Activated T-helper 2 cell treated with anti-CD3 and anti-CD28 coated beads, Interferon-gamma antibody, Interleukin-2, Interleukin-4, amounts not matched to agents 10 μg/mL and 5 μg/mL and 100 μg/mL, durations not matched to agents 14 hours and 24 hours and 36 hours (primary cell): ENCODE measurements around the gene TMEM143. TPM values are rescaled to one million over a fixed set of nuclear protein-coding genes. Genes with fewer than 3 reads are reported as not detected.

Experiments
- DNase-seq: peaks from one replicate; pipeline ENCODE4 v3.0.0; 2021; ENCODE audit warnings: low spot score
- H3K27ac Mint-ChIP-seq: one replicate; pipeline ENCODE4 v1.8.0; 2021; ENCODE audit warnings: mixed read lengths
- H3K27me3 Mint-ChIP-seq: one replicate; pipeline ENCODE4 v1.8.0; 2021; ENCODE audit warnings: low read depth, mixed read lengths
- H3K36me3 Mint-ChIP-seq: one replicate; pipeline ENCODE4 v1.8.0; 2021; ENCODE audit warnings: low read depth, mixed read lengths
- H3K4me1 Mint-ChIP-seq: one replicate; pipeline ENCODE4 v1.8.0; 2021; ENCODE audit warnings: low read depth, mixed read lengths
- H3K4me3 Mint-ChIP-seq: one replicate; pipeline ENCODE4 v1.8.0; 2021; ENCODE audit warnings: low read depth, mild to moderate bottlenecking, moderate library complexity, mixed read lengths
- H3K9me3 Mint-ChIP-seq: one replicate; pipeline ENCODE4 v1.8.0; 2021; ENCODE audit warnings: mixed read lengths
- intact Hi-C: fragments of 100-400 bp; cut with micrococcal nuclease; formaldehyde crosslinking; loops from one replicate; pipeline ENCODE4 v1.15.1; 2023
- total RNA-seq: library from RNA; stranded (reverse); gene quantifications from 2 replicates; pipeline ENCODE4 v1.2.3, GENCODE V29; 2022

Gene TMEM143
- total RNA-seq, 1 donor from 2014 or later = 12.8 TPM

DNA sequence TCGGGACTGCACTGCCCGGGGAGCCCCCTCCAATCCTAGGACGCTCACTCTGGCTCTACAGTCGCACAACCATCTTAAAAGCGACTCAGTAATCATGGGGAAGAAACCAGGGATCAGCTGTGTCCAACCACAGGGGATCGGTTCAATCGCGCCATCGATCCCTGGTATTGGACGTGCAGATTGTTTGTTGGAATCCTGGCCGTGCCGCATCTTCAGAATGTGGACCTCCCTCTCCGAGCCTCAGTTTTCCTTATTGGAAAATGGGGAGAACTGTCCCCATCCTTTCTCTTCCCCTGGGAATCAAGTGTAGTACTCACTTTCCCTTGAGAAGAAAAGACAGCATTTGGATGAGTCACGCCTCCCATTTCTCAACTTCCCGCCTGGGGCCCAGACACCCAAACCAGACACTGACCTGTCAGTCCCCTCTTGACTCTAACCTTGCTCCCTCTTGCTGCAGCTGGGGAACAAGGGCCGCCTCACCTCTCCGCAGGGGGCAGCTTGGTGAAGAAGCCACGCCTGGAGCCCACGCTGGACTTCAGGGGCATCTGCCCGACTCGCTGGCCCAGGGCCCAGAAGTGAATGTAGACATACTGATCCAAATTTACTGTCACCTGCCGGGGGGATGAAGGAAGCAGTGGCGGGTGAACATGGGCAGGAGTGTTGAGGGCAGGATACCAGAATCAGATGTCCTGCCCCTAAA, 20.7 kb downstream of the TMEM143 start:
- peaks cover 4% of the 10 kb centered on the region for H3K36me3 Mint-ChIP-seq
- H3K4me3 Mint-ChIP-seq = no peak overlapping the region
- intact Hi-C loops = no loop called here
- DNase-seq = no peak
- no peak overlapping the region for H3K27ac Mint-ChIP-seq
- H3K27me3 Mint-ChIP-seq = no peaks in the 10 kb centered on the region
- no peaks in the 10 kb centered on the region for H3K4me1 Mint-ChIP-seq
- H3K9me3 Mint-ChIP-seq = no peaks in the 10 kb centered on the region

- intact Hi-C loops = no loop called here
- Mint-ChIP-seq H3K27ac (no peak overlapping the region), H3K4me1 (no peaks in the 10 kb centered on the region), H3K4me3 (no peak overlapping the region), H3K9me3 (no peaks in the 10 kb centered on the region), H3K36me3 (peaks cover 4% of the 10 kb centered on the region), H3K27me3 (no peaks in the 10 kb centered on the region)
- DNase-seq = no peak
These were observed 21.4 kb downstream of the TMEM143 start for GRCh38 chr19:48342414-48342738.

DNA sequence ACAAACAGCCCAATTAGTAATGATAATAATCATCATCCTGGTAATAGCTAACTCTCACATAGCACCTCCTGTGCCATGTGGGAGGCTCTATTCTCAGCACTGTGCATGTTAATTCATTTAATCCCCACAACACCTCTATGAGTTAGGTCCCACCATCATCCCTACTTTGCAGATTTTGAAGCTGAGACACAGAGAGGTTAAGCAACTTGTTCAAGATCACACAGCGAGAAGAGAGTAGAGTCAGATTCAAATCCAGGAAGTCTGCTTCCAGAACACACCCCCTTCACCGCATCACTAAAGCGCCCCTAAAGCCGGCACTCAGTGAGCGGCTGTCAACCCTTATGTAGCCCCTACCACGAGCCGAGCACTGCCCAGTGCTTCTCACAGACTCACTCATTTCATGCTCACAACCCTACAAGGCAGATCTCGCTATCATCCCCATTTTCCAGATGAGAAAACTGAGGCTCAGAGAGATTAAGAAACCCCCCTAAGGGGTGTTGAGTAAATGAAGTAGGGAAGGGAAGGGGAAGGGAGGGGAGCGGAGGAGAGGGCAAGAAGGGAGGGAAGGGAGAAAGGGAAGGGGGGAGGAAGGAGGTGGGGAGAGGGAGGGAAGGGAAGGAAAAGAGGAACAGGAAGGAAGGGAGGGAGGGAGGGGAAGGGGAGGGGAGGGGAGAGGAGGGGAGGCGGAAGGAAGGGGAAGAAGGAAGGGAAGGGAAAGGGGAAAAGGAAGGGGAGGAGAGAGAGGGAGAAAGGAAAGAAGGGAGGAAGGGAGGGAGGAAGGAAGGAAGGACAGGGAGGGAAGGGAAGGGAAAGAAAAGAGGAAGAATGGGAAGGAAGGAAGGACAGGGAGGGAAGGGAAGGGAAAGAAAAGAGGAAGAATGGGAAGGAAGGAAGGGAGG, 22.0 kb downstream of the TMEM143 start:
- H3K9me3 Mint-ChIP-seq = no peaks in the 10 kb centered on the region
- no peak overlapping the region for H3K27ac Mint-ChIP-seq
- H3K4me1 Mint-ChIP-seq = no peaks in the 10 kb centered on the region
- DNase-seq = no peak
- H3K27me3 Mint-ChIP-seq = no peaks in the 10 kb centered on the region
- intact Hi-C loops = no loop called here
- H3K4me3 Mint-ChIP-seq = no peak overlapping the region
- H3K36me3 Mint-ChIP-seq = peaks cover 4% of the 10 kb centered on the region

GRCh38 chr19:48340995-48341394, 22.7 kb downstream of the TMEM143 start:
- Mint-ChIP-seq H3K27ac (no peak overlapping the region), H3K9me3 (no peaks in the 10 kb centered on the region), H3K4me1 (no peaks in the 10 kb centered on the region), H3K27me3 (no peaks in the 10 kb centered on the region), H3K4me3 (no peak overlapping the region), H3K36me3 (peaks cover 4% of the 10 kb centered on the region)
- intact Hi-C loops = no loop called here
- DNase-seq = no peak

DNA sequence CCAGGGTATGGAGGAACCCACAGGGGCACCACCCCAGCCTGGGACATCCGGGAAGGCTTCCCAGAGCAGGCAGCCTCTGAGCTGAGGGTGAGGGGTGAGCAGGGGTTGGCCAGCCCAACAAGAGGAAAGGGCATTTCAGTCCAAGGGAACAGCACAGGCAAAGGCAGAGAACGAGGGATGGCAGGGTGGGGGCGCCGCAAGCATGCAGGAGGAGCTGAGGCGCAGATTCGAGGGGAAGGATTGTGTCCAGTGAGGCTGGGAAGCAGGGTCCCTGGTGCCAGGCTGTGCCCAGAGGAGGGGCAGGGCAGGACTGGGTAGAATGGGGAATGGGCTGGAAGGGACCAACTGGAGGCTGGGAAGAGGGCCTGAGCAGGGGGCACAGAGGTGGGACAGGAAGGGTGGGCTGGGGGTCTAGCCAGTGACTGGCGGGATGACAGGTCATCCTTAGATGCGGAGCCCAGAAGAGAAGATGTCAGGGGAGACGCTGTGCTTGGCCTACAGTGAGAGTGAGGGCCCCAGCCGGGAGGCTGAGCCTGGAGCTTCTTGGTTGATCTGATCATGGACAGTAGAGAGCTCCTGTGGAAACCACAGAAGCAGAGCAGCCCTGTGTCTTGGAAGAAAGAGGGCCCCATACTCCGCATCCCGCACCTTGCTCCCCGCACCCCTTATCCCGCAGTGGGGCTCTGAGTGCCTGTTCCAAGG, 24.8 kb downstream of the TMEM143 start:
- Mint-ChIP-seq H3K4me1 (peaks cover 8% of the 10 kb centered on the region), H3K27ac (no peak overlapping the region), H3K9me3 (no peaks in the 10 kb centered on the region), H3K27me3 (no peaks in the 10 kb centered on the region), H3K4me3 (no peak overlapping the region), H3K36me3 (peaks cover 4% of the 10 kb centered on the region)
- no peak for DNase-seq
- intact Hi-C loops = no loop called here

DNA sequence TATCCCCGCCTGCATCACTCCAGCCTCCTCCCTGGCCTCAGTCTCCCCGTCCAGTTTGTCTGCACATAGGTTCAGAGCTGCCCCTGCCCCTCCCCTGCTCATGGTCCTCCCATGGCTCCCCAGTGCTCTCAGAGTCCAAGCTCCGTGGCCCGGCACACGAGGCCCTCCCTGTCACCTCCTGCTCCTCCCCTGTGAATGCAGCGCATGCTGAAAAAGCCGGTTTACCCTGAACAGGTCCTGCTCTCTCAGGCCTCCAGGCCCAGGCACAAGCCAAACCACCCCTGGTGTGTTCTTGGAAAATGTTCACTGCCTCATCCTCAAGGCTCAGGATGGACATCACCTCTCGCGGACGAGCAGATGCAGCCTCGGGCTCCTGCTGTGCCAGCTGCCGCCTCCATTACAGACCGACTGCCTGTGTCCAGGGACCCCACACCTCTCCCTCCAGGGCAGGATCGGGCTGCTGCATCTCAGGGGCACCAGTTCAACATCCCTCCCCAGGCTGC, 25.4 kb downstream of the TMEM143 start:
- intact Hi-C loops = no loop called here
- Mint-ChIP-seq H3K27ac (no peak overlapping the region), H3K27me3 (no peaks in the 10 kb centered on the region), H3K4me1 (peaks cover 12% of the 10 kb centered on the region), H3K9me3 (no peaks in the 10 kb centered on the region), H3K4me3 (no peak overlapping the region), H3K36me3 (peaks cover under 1% of the 10 kb centered on the region)
- DNase-seq = no peak

- Mint-ChIP-seq H3K9me3 (peaks cover 3% of the 10 kb centered on the region), H3K27ac (peak overlapping the region; percentile 89), H3K36me3 (peaks cover 34% of the 10 kb centered on the region), H3K27me3 (no peaks in the 10 kb centered on the region), H3K4me3 (peak overlapping the region; percentile 86), H3K4me1 (peaks cover 47% of the 10 kb centered on the region)
- DNase-seq = peak; percentile 92
- intact Hi-C loops = loop anchor here (1.0 to 5.0 kb wide), 2 partner anchors 64 to 66 kb away; no protein-coding TSS in a partner anchor
These were observed 30.0 kb downstream of the TMEM143 start for GRCh38 chr19:48333467-48334384.

- Mint-ChIP-seq H3K27me3 (no peaks in the 10 kb centered on the region), H3K4me1 (peaks cover 49% of the 10 kb centered on the region), H3K4me3 (peak overlapping the region; percentile 86), H3K36me3 (peaks cover 43% of the 10 kb centered on the region), H3K9me3 (peaks cover 3% of the 10 kb centered on the region), H3K27ac (peak overlapping the region; percentile 86)
- DNase-seq = peak; percentile 94
- intact Hi-C loops = loop anchor here (1.0 to 5.0 kb wide), 3 partner anchors 11 to 66 kb away; no protein-coding TSS in a partner anchor
These were observed 30.9 kb downstream of the TMEM143 start for GRCh38 chr19:48332662-48333466.

DNA sequence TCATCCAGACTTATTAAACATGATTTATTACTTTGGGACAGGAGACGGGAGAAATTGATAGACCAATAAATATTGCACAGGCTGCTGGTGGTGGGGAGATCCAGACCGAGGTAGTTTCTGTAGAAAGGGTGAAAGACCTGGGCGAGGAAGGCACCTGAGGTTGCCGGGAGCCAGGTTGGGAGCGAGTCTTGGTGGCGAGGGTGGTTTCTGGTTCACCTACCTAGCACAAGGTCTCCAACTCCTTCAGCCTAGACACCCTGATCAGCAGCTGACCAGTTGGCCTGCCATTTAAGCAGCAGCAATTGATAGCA, 31.4 kb downstream of the TMEM143 start:
- H3K9me3 Mint-ChIP-seq = peaks cover 3% of the 10 kb centered on the region
- peak overlapping the region; percentile 86 for H3K27ac Mint-ChIP-seq
- intact Hi-C loops = loop anchor here (1.0 to 5.0 kb wide), 2 partner anchors 10 to 65 kb away; no protein-coding TSS in a partner anchor
- peak overlapping the region; percentile 86 for H3K4me3 Mint-ChIP-seq
- peaks cover 49% of the 10 kb centered on the region for H3K36me3 Mint-ChIP-seq
- DNase-seq = no peak
- H3K27me3 Mint-ChIP-seq = no peaks in the 10 kb centered on the region
- peaks cover 54% of the 10 kb centered on the region for H3K4me1 Mint-ChIP-seq

- DNase-seq = peak; percentile 84
- Mint-ChIP-seq H3K27ac (peak overlapping the region; percentile 84), H3K9me3 (peaks cover 3% of the 10 kb centered on the region), H3K4me1 (peaks cover 58% of the 10 kb centered on the region), H3K27me3 (no peaks in the 10 kb centered on the region), H3K36me3 (peaks cover 66% of the 10 kb centered on the region), H3K4me3 (peak overlapping the region; percentile 80)
- intact Hi-C loops = loop anchor here (2.0 to 5.0 kb wide), 2 partner anchors 33 to 67 kb away; partner anchors contain the start of gene TMEM143
These were observed 33.6 kb downstream of the TMEM143 start for GRCh38 chr19:48330012-48330681.
